Mesenchymal stem cell (in vitro differentiated cells and primary cell): ENCODE results near the gene MIDN.
A peak's percentile ranks its signal among the peaks of the same experiment; 100 is the strongest.

Experiments
- DNase-seq: peaks from one replicate; pipeline ENCODE4 v3.0.0-alpha.2; 2013
- H2AFZ ChIP-seq: one replicate; pipeline ENCODE4 v1.6.1; 2013; ENCODE audit warnings: low read depth, mild to moderate bottlenecking, control low read depth, inconsistent platforms, low read length, moderate library complexity
- H2AK5ac ChIP-seq: 2 replicates; pipeline ENCODE4 v1.6.1; 2013; ENCODE audit warnings: low read length, moderate library complexity, mild to moderate bottlenecking, inconsistent platforms; ENCODE audit not compliant: severe bottlenecking
- H2BK120ac ChIP-seq: one replicate; pipeline ENCODE4 v1.6.1; 2013; ENCODE audit warnings: low read depth, mild to moderate bottlenecking, inconsistent platforms, low read length, moderate library complexity
- H2BK12ac ChIP-seq, 2 experiments: one replicate each; pipeline ENCODE4 v1.6.1; 2013; ENCODE audit warnings: inconsistent platforms in 2 of 2, low read length in 2 of 2, mild to moderate bottlenecking in 2 of 2, moderate library complexity in 2 of 2, control low read depth in 1 of 2
- H2BK15ac ChIP-seq: one replicate; pipeline ENCODE4 v1.6.1; 2013; ENCODE audit warnings: mild to moderate bottlenecking, low read depth, inconsistent platforms; ENCODE audit not compliant: poor library complexity, severe bottlenecking
- H2BK5ac ChIP-seq: 2 replicates; pipeline ENCODE4 v1.6.1; 2013; ENCODE audit warnings: low read depth, mild to moderate bottlenecking, low read length, control low read depth, inconsistent platforms; ENCODE audit not compliant: poor library complexity, severe bottlenecking
- H3K14ac ChIP-seq, 2 experiments: one replicate each; pipeline ENCODE4 v1.6.1; 2013; ENCODE audit warnings: inconsistent platforms in 2 of 2, low read length in 2 of 2, control low read depth in 1 of 2, mild to moderate bottlenecking in 1 of 2, moderate library complexity in 1 of 2
- H3K18ac ChIP-seq, 2 experiments: one replicate each; pipeline ENCODE4 v1.6.1; 2013; ENCODE audit warnings: inconsistent platforms in 2 of 2, low read length in 2 of 2, control low read depth in 1 of 2, low read depth in 1 of 2, mild to moderate bottlenecking in 1 of 2
- H3K23ac ChIP-seq, 2 experiments: one replicate each; pipeline ENCODE4 v1.6.1; 2013; ENCODE audit warnings: inconsistent platforms in 2 of 2, low read length in 2 of 2, mild to moderate bottlenecking in 2 of 2, moderate library complexity in 2 of 2, control low read depth in 1 of 2
- H3K27ac ChIP-seq: 2 replicates; pipeline ENCODE4 v1.5.1; 2013; ENCODE audit warnings: mild to moderate bottlenecking, moderate library complexity, low read length, control low read depth, inconsistent platforms; ENCODE audit not compliant: poor library complexity, severe bottlenecking
- H3K27me3 ChIP-seq, 2 experiments: 2 replicates each; pipeline versions ENCODE4 v1.6.1 to v1.7.0; 2013; ENCODE audit warnings: low read length in 2 of 2, mild to moderate bottlenecking in 2 of 2, moderate library complexity in 2 of 2, control low read depth in 1 of 2, inconsistent platforms in 1 of 2; ENCODE audit not compliant: control insufficient read depth in 1 of 2, insufficient read depth in 1 of 2
- H3K36me3 ChIP-seq, 2 experiments: 2 replicates each; pipeline versions ENCODE4 v1.6.1 to v1.7.0; 2013; ENCODE audit warnings: low read length in 2 of 2, control low read depth in 1 of 2, inconsistent platforms in 1 of 2, low read depth in 1 of 2, mild to moderate bottlenecking in 1 of 2; ENCODE audit not compliant: insufficient read depth in 2 of 2, control insufficient read depth in 1 of 2
- H3K4ac ChIP-seq, 2 experiments: one replicate each; pipeline ENCODE4 v1.6.1; 2013; ENCODE audit warnings: inconsistent platforms in 2 of 2, low read length in 2 of 2, mild to moderate bottlenecking in 2 of 2, moderate library complexity in 2 of 2, control low read depth in 1 of 2, low read depth in 1 of 2
- H3K4me1 ChIP-seq: 2 replicates; pipeline ENCODE4 v1.6.1; 2013; ENCODE audit warnings: low read depth, low read length, control low read depth; ENCODE audit not compliant: control insufficient read depth, insufficient read depth
- H3K4me2 ChIP-seq: 2 replicates; pipeline ENCODE4 v1.6.1; 2013; ENCODE audit warnings: low read length, mild to moderate bottlenecking, inconsistent platforms; ENCODE audit not compliant: poor library complexity, severe bottlenecking
- H3K4me3 ChIP-seq, 2 experiments: 2 replicates each; pipeline versions ENCODE4 v1.5.1 to v1.7.0; 2013; ENCODE audit warnings: low read length in 2 of 2, mild to moderate bottlenecking in 2 of 2, control low read depth in 1 of 2, low read depth in 1 of 2; ENCODE audit not compliant: insufficient read depth in 1 of 2
- H3K79me1 ChIP-seq: replicated peaks from 2 replicates; pipeline ENCODE4 v1.6.1; 2013; ENCODE audit warnings: mild to moderate bottlenecking, control low read depth, low read length, inconsistent platforms; ENCODE audit not compliant: poor library complexity, severe bottlenecking
- H3K9ac ChIP-seq: 2 replicates; pipeline ENCODE4 v1.7.0; 2013; ENCODE audit warnings: mild to moderate bottlenecking, low read length, moderate library complexity
- H3K9me3 ChIP-seq: 2 replicates; pipeline ENCODE4 v1.7.0; 2013; ENCODE audit warnings: mild to moderate bottlenecking, low read length; ENCODE audit not compliant: control insufficient read depth
- H4K8ac ChIP-seq: one replicate; pipeline ENCODE4 v1.6.1; 2013; ENCODE audit warnings: inconsistent platforms, mild to moderate bottlenecking, low read length, moderate library complexity
- H4K91ac ChIP-seq: one replicate; pipeline ENCODE4 v1.6.1; 2013; ENCODE audit warnings: mild to moderate bottlenecking, low read length, inconsistent platforms
- WGBS: methylation state at CpG from one replicate; pipeline ENCODE4 v1.1.7; 2013; ENCODE audit warnings: mixed read lengths; 5-methylcytosine and 5-hydroxymethylcytosine counted together

The MIDN gene

GRCh38 chr19:1250437-1251260 is 2.3 kb downstream of the MIDN start:
- peak overlapping the region in 1 of 2 experiments; percentile 88 for H2BK12ac ChIP-seq
- H3K4ac ChIP-seq = peak overlapping the region; percentile 93 to 96
- peak overlapping the region; percentile 78 for H2BK5ac ChIP-seq
- peaks cover 9% of the 10 kb centered on the region for H3K79me1 ChIP-seq
- peak overlapping the region in 1 of 2 experiments; percentile 85 for H3K23ac ChIP-seq
- no peaks in the 10 kb centered on the region for H3K27me3 ChIP-seq
- peak overlapping the region; percentile 90 for H2BK15ac ChIP-seq
- peak overlapping the region; percentile 96 for H4K91ac ChIP-seq
- peak overlapping the region; percentile 99 for H3K27ac ChIP-seq
- peaks cover 24 to 59% of the 10 kb centered on the region in 2 experiments for H3K36me3 ChIP-seq
- H3K4me2 ChIP-seq = peak overlapping the region; percentile 85
- no peaks in the 10 kb centered on the region for H3K9me3 ChIP-seq
- H3K4me1 ChIP-seq = peaks cover 42% of the 10 kb centered on the region
- peak overlapping the region; percentile 84 to 92 for H3K4me3 ChIP-seq
- peak overlapping the region; percentile 93 to 99 for H3K18ac ChIP-seq
- peak overlapping the region; percentile 99 for H2BK120ac ChIP-seq
- peak overlapping the region; percentile 97 for H4K8ac ChIP-seq
- no peak overlapping the region for H2AFZ ChIP-seq
- DNase-seq = peak; percentile 76
- peak overlapping the region; percentile 62 to 95 for H3K14ac ChIP-seq
- H3K9ac ChIP-seq = peak overlapping the region; percentile 96
- no peak overlapping the region for H2AK5ac ChIP-seq
- WGBS = under 1% methylated on average over 42 of the region's 90 CpGs

DNA sequence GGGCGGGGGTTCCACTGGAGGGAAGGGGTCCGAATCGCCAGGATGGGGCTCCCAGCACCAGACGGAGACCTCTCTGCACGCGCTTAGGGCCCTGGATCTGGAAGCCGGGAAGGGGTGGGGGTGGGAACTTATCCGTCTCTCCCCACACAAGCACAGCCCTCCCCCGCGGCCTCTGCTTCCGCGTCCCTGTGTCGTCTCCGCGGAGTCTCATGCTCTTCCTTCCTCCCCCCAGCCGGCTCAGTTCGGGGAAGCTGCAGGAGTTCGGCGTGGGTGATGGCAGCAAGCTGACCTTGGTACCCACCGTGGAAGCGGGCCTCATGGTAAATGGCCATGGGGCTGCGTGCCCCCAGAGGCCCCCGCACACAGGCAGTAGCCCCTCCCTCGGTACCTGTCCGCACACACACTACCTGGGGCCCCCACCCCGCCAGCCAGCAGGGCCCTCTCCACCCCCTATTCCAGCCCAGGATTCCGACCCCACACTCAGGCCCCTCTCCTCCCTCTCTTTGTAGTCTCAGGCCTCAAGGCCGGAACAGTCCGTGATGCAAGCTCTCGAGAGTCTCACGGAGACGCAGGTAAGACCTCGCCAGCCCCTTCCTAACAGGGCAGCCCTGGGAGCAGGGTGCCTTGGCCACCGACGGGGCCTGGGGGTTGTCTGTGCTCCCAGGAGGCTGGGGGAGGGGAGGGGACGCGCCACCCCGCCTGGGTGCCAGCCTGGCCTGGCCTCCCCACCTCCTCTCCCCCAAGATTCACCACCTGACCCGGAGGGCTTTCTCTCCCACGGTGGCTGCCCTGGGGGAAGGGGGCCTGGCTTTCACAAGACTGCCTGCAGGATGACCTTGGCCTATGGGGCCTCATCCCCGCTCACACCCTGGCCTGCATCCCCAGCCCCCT is 3.2 kb downstream of the MIDN start:
- Histone ChIP-seq H4K8ac (peak overlapping the region; percentile 97), H3K9me3 (no peaks in the 10 kb centered on the region), H3K4me3 (peak overlapping the region; percentile 84 to 92), H4K91ac (peak overlapping the region; percentile 96), H3K14ac (peak overlapping the region; percentile 76 to 93), H3K27me3 (no peaks in the 10 kb centered on the region), H3K4ac (peak overlapping the region; percentile 93 to 96), H3K79me1 (peaks cover 6% of the 10 kb centered on the region), H2AFZ (no peak overlapping the region), H2BK5ac (peak overlapping the region; percentile 78), H3K18ac (peak overlapping the region; percentile 90 to 99), H3K27ac (peak overlapping the region; percentile 99), H3K23ac (peak overlapping the region; percentile 11 to 64), H2BK15ac (peak overlapping the region; percentile 90), H2BK120ac (peak overlapping the region; percentile 99), H3K4me2 (peak overlapping the region; percentile 85), H3K9ac (peak overlapping the region; percentile 96), H2BK12ac (peak overlapping the region; percentile 37 to 91), H3K36me3 (peaks cover 31 to 63% of the 10 kb centered on the region in 2 experiments), H3K4me1 (peaks cover 39% of the 10 kb centered on the region), H2AK5ac (peak overlapping the region; percentile 43)
- DNase-seq = peak; percentile 81
- WGBS = under 1% methylated on average over 24 of the region's 41 CpGs

DNA sequence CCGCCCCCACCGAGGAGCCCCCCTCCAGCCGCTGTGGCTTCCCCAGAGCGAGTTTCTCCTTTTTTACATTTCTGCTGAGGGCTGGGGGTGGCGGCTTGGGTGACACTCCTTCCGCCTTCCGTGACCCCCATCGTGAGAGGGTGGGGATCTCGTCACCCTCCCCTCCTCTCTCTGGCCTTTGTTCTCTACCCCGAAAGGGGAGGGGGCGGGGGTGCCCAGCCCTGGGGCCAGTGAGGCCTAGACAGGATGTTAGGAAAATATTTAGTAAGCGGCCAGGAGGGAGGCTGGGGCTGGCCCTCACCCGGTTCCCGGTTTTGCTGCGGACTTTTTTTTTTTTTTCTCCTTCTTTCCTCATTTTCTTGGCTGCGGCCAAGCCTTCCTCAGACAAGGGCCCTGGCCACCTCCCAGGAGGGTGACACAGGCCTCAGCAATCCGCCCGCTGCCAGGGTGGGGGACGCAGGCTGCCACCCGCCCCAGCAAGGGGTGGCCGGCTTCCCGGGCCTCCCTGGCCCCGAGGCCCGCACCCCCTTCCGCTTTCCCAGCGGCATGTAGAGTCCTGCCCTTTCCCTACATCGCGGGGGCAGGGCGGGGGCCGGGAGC is 3.9 kb downstream of the MIDN start:
- peak overlapping the region in 1 of 2 experiments; percentile 73 for H2BK12ac ChIP-seq
- H3K4me3 ChIP-seq = peak overlapping the region; percentile 84 to 92
- peak overlapping the region; percentile 100 for H4K91ac ChIP-seq
- H3K14ac ChIP-seq = peak overlapping the region; percentile 89 to 92
- H3K79me1 ChIP-seq = peaks cover 6% of the 10 kb centered on the region
- H3K4ac ChIP-seq = peak overlapping the region; percentile 85 to 99
- peak overlapping the region; percentile 99 for H2BK120ac ChIP-seq
- no peaks in the 10 kb centered on the region for H3K27me3 ChIP-seq
- peak overlapping the region; percentile 97 for H2BK5ac ChIP-seq
- WGBS = 0% methylated on average over 21 of the region's 30 CpGs
- peak overlapping the region; percentile 98 for H4K8ac ChIP-seq
- DNase-seq = peak; percentile 88
- H3K9ac ChIP-seq = peak overlapping the region; percentile 96
- peak overlapping the region; percentile 99 for H2BK15ac ChIP-seq
- peak overlapping the region; percentile 85 for H3K4me2 ChIP-seq
- peak overlapping the region in 1 of 2 experiments; percentile 47 for H3K23ac ChIP-seq
- no peaks in the 10 kb centered on the region for H3K9me3 ChIP-seq
- peaks cover 39 to 71% of the 10 kb centered on the region in 2 experiments for H3K36me3 ChIP-seq
- H3K27ac ChIP-seq = peak overlapping the region; percentile 99
- peaks cover 45% of the 10 kb centered on the region for H3K4me1 ChIP-seq
- peak overlapping the region; percentile 98 to 99 for H3K18ac ChIP-seq
- H2AK5ac ChIP-seq = peak overlapping the region; percentile 94
- no peak overlapping the region for H2AFZ ChIP-seq
